Karpas-422 (cell line): ENCODE measurements around the gene CLEC1B. TPM values are rescaled to one million over a fixed set of nuclear protein-coding genes. Genes with fewer than 3 reads are reported as not detected.
"Not testable (repeated sequence)": the region's sequence is repeated elsewhere in the genome, so short reads cannot be mapped to it uniquely, and the experiment has no call there.

Source experiments
- DNase-seq: peaks from one replicate; pipeline ENCODE4 v3.0.0-alpha.2; 2015
- H2AFZ ChIP-seq: fragments of 200-600 bp; sonication (generic); 2 replicates; pipeline ENCODE4 v1.6.1; 2014; ENCODE audit warnings: antibody characterized with exemption, low read length, mixed read lengths
- H3K27ac ChIP-seq: fragments of 200-600 bp; sonication (generic); 2 replicates; pipeline ENCODE4 v1.5.1; 2014; ENCODE audit warnings: mild to moderate bottlenecking, low read length, moderate library complexity
- H3K27me3 ChIP-seq: fragments of 200-600 bp; sonication (generic); 2 replicates; pipeline ENCODE4 v1.6.1; 2014; ENCODE audit warnings: low read length, mixed read lengths
- H3K36me3 ChIP-seq: fragments of 200-600 bp; sonication (generic); 2 replicates; pipeline ENCODE4 v1.6.1; 2014; ENCODE audit warnings: low read length, mixed read lengths; ENCODE audit not compliant: insufficient read depth
- H3K4me1 ChIP-seq: fragments of 200-600 bp; sonication (generic); 2 replicates; pipeline ENCODE4 v1.6.1; 2014; ENCODE audit warnings: mild to moderate bottlenecking, low read length, mixed read lengths
- H3K4me2 ChIP-seq: fragments of 200-600 bp; sonication (generic); 2 replicates; pipeline ENCODE4 v1.6.1; 2014; ENCODE audit warnings: low read length, low read depth, mild to moderate bottlenecking; ENCODE audit not compliant: poor library complexity, severe bottlenecking
- H3K4me3 ChIP-seq: fragments of 200-600 bp; sonication (generic); 2 replicates; pipeline ENCODE4 v1.5.1; 2014; ENCODE audit warnings: mild to moderate bottlenecking, antibody characterized with exemption, low read length, mixed read lengths
- H3K79me2 ChIP-seq: fragments of 200-600 bp; sonication (generic); 2 replicates; pipeline ENCODE4 v1.6.1; 2014; ENCODE audit warnings: mild to moderate bottlenecking, low read length, mixed read lengths
- H3K9ac ChIP-seq: fragments of 200-600 bp; sonication (generic); 2 replicates; pipeline ENCODE4 v1.6.0; 2014; ENCODE audit warnings: low read length
- H3K9me2 ChIP-seq: fragments of 200-600 bp; sonication (generic), shearing (Covaris generic); replicated peaks from 2 replicates; pipeline ENCODE4 v1.6.0; 2014; ENCODE audit warnings: mild to moderate bottlenecking, low read length, moderate library complexity; ENCODE audit not compliant: insufficient read depth
- H3K9me3 ChIP-seq: fragments of 300-700, 200-600 bp; sonication (generic); 2 replicates; pipeline ENCODE4 v1.6.1; 2014; ENCODE audit warnings: low read length, mixed read lengths
- H4K20me1 ChIP-seq: fragments of 200-600 bp; sonication (generic); 2 replicates; pipeline ENCODE4 v1.6.1; 2014; ENCODE audit warnings: mild to moderate bottlenecking, antibody characterized with exemption, low read length, low read depth; ENCODE audit not compliant: insufficient read depth
- total RNA-seq: library from RNA; depleted of rRNA; stranded (reverse); fragments of >200 nt; shearing (Covaris generic); gene quantifications from 2 replicates; pipeline ENCODE4 v1.2.3, GENCODE V29; 2014; ENCODE audit warnings: low replicate concordance

CLEC1B gene
- total RNA-seq, 1 experiment from 2014 or later, result not detected

DNA sequence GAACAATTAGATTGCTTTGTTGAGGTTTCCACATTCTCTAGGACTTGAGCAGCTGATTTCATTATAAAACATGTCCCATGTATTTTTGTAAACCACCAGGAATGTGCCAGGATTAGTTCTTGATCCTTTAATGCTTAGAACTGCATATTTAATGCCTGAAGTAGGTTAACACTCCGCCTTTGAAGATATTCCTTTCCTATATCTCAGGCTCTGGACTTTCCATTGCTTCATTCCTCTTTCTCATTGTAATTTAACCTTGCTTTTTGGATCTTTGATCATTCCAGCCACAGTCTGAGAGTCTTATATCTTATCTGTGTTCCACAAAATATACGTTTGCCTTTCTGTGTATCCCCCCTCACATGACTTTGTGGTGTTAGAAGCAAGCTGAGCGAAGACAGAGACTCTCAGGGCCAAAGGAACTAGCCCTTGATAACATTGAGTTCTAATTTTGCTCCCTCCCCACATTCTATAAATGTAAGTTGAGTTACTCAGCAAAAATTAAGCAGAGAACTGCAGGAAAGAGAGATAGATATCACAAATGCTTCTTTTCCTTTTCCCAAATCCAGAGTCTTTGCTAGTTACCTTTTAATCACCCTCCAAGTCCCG lies 2.4 kb upstream of the CLEC1B start:
- DNase-seq, result no peak
- Histone ChIP-seq H3K9me2 (no peaks in the 10 kb centered on the region), H3K9me3 (no peaks in the 10 kb centered on the region), H3K27ac (no peak overlapping the region), H3K4me1 (no peaks in the 10 kb centered on the region), H3K9ac (no peak overlapping the region), H3K4me3 (no peak overlapping the region), H3K27me3 (no peaks in the 10 kb centered on the region), H2AFZ (no peak overlapping the region), H4K20me1 (no peaks in the 10 kb centered on the region), H3K36me3 (no peaks in the 10 kb centered on the region), H3K4me2 (no peak overlapping the region), H3K79me2 (no peaks in the 10 kb centered on the region)

DNA sequence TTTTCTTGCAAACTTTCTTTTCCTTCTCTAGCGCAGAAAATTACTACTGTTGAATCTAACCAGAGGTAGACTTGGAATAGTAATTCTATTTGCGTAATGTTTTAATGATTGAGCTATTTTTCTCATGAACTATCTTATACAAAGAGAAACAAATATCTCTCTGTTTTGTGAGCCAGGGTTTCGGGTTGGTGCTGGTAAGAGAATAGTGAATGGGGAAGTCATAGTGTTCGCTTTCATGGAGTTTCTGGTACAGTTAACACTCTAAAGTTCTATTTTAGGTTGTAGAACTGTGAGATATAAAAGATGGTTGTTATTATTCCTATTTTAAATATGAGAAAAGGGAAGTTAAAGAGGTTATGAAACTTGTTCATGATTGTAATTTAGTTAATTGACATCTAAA lies 6.6 kb downstream of the CLEC1B start:
- no peaks in the 10 kb centered on the region for H3K27me3 ChIP-seq
- no peak overlapping the region for H3K9ac ChIP-seq
- H2AFZ ChIP-seq, result no peak overlapping the region
- peak; percentile 42 for DNase-seq
- no peaks in the 10 kb centered on the region for H3K9me2 ChIP-seq
- no peaks in the 10 kb centered on the region for H4K20me1 ChIP-seq
- no peak overlapping the region for H3K27ac ChIP-seq
- H3K9me3 ChIP-seq, result no peaks in the 10 kb centered on the region
- H3K36me3 ChIP-seq, result no peaks in the 10 kb centered on the region
- H3K4me1 ChIP-seq, result peaks cover 8% of the 10 kb centered on the region
- no peak overlapping the region for H3K4me3 ChIP-seq
- H3K79me2 ChIP-seq, result no peaks in the 10 kb centered on the region
- no peak overlapping the region for H3K4me2 ChIP-seq

DNA sequence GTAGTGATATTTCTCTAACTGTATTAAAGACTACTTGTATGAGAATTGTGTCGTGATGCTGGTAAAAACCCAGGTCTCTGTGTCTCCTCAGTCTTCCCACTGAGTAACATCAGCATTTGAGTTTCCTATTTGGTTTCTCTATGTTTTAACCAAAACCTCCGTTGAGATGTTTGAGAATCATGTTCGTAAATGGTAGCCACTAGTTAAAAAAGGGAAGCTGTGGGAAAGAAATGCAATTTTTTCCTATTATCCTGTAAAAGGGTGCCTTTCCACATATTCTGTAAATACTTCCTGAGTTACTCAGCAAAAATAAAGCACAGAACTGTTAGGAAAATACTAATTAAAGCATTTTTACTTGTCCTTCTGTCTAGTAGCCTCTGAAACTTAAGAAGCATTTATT lies 7.0 kb downstream of the CLEC1B start:
- Histone ChIP-seq H3K4me1 (peaks cover 8% of the 10 kb centered on the region), H3K27me3 (no peaks in the 10 kb centered on the region), H3K9me3 (no peaks in the 10 kb centered on the region), H2AFZ (no peak overlapping the region), H4K20me1 (no peaks in the 10 kb centered on the region), H3K27ac (no peak overlapping the region), H3K79me2 (no peaks in the 10 kb centered on the region), H3K36me3 (no peaks in the 10 kb centered on the region), H3K4me3 (no peak overlapping the region), H3K9me2 (no peaks in the 10 kb centered on the region), H3K9ac (no peak overlapping the region), H3K4me2 (no peak overlapping the region)
- DNase-seq, result no peak

DNA sequence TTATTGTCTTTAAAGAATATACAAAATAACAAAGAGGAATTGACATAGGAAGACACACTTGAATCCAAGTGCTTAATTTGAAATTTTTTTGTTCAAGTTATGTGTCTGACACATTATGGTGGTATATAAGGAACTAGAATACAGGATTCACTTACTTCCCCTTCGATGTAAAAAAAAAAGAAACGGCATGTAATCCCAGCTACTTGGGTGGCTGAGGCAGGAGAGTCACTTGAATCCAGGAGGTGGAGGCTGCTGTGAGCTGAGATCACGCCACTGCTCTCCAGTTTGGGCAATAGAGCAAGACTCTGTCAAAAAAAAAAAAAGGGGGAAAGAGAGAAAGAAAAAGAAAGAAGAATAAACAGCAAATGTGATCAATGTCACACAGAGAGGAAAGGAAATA lies 18.8 kb downstream of the CLEC1B start:
- Histone ChIP-seq H3K9me3 (no peaks in the 10 kb centered on the region), H3K9ac (no peak overlapping the region), H3K4me3 (no peak overlapping the region), H2AFZ (no peak overlapping the region), H3K27ac (no peak overlapping the region), H3K9me2 (no peaks in the 10 kb centered on the region), H3K79me2 (no peaks in the 10 kb centered on the region), H3K27me3 (no peaks in the 10 kb centered on the region), H4K20me1 (no peaks in the 10 kb centered on the region), H3K4me2 (no peak overlapping the region), H3K36me3 (no peaks in the 10 kb centered on the region), H3K4me1 (no peaks in the 10 kb centered on the region)
- DNase-seq, result no peak

DNA sequence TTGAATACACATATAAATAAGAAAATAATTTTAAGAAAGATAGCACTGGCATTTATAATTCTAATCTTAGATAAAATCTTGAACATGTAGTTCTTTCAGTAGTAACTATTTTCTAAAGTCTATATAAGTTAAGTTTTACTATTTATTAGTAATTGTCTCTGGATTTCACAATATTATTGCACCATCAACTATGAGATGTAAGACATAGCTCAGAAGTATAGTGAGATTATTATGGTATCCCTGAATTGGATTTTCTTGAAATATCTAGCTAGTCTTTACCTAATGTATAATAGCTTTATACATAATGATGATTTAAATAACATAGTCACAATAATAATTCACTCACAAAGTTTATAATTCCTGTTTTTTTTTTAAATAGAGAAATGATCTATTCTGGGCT lies 21.0 kb downstream of the CLEC1B start:
- Histone ChIP-seq H3K27me3 (no peaks in the 10 kb centered on the region), H3K4me3 (no peak overlapping the region), H4K20me1 (no peaks in the 10 kb centered on the region), H3K36me3 (no peaks in the 10 kb centered on the region), H3K4me1 (no peaks in the 10 kb centered on the region), H3K27ac (no peak overlapping the region), H3K9me3 (no peaks in the 10 kb centered on the region), H3K79me2 (no peaks in the 10 kb centered on the region), H3K9ac (no peak overlapping the region), H3K9me2 (no peaks in the 10 kb centered on the region), H2AFZ (no peak overlapping the region), H3K4me2 (no peak overlapping the region)
- DNase-seq, result no peak

DNA sequence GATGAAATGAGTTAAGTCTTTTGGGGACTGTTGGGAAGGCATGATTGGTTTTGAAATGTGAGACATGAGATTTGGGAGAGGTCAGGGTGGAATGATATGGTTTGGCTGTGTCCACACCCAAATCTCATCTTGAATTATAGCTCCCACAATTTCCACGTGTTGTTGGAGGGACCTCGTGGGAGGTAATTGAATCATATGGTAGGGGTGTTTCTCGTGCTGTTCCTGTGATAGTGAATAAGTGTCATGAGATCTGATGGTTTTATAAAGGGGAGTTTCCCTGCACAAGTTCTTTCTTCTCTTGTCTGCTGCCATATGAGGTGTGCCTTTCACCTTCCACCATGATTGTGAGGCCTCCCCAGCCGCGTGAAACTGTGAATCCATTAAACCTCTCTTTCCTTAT lies 22.3 kb downstream of the CLEC1B start:
- not testable (repeated sequence) for H4K20me1 ChIP-seq, H3K4me3 ChIP-seq

DNA sequence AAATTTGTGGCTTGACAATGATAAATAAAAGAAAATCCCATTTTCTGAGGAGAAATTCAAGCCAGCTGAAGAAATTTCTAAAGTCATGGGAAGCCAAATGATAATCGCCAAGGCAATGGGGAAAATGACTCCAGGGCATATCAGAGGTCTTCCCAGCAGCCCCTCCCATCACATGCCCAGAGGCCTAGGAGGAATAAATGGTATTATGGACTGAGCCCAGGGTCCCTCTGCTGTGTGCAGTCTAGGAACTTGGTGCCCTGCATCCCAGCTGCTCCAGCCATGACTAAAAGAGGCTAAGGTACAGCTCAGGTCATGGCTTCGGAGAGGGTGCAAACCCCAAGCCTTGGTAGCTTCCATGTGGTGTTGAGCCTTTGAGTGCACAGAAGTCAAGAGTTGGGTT lies 23.3 kb downstream of the CLEC1B start:
- no peaks in the 10 kb centered on the region for H3K79me2 ChIP-seq

More for the DNA sequence above, 22.3 kb downstream of the CLEC1B start:
- H3K4me1 ChIP-seq, H3K27ac ChIP-seq, H3K79me2 ChIP-seq, H3K36me3 ChIP-seq, DNase-seq, H3K9me3 ChIP-seq, H3K9me2 ChIP-seq, H3K9ac ChIP-seq, H2AFZ ChIP-seq, H3K4me2 ChIP-seq, H3K27me3 ChIP-seq: not testable (repeated sequence)

DNA sequence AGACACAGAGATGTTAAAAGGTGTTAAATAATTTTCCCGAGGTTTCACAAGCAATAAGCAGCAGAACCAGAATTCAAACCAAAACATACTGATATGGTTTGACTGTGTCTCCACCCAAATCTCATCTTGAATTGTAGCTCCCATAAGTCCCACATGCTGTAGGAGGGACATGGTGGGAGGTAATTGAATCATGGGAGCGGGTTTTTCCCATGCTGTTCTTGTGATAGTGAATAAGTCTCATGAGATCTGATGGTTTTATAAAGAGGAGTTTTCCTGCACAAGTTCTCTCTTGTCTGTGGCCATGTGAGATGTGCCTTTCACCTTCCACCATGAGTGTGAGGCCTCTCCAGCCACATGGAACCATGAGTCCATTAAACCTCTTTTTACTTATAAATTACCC lies 24.2 kb downstream of the CLEC1B start:
- not testable (repeated sequence) for H3K27me3 ChIP-seq, H3K9ac ChIP-seq, H3K79me2 ChIP-seq, H3K27ac ChIP-seq, H3K4me3 ChIP-seq, H4K20me1 ChIP-seq, H3K9me2 ChIP-seq, H3K9me3 ChIP-seq, DNase-seq, H3K36me3 ChIP-seq, H2AFZ ChIP-seq, H3K4me1 ChIP-seq, H3K4me2 ChIP-seq

More for the DNA sequence above, 23.3 kb downstream of the CLEC1B start:
- Histone ChIP-seq H3K9me3 (no peaks in the 10 kb centered on the region), H3K4me2 (no peak overlapping the region), H3K4me1 (no peaks in the 10 kb centered on the region), H2AFZ (no peak overlapping the region), H3K9ac (no peak overlapping the region), H3K36me3 (no peaks in the 10 kb centered on the region), H3K9me2 (no peaks in the 10 kb centered on the region), H3K27me3 (no peaks in the 10 kb centered on the region), H3K27ac (no peak overlapping the region), H3K4me3 (no peak overlapping the region), H4K20me1 (no peaks in the 10 kb centered on the region)
- DNase-seq, result no peak

DNA sequence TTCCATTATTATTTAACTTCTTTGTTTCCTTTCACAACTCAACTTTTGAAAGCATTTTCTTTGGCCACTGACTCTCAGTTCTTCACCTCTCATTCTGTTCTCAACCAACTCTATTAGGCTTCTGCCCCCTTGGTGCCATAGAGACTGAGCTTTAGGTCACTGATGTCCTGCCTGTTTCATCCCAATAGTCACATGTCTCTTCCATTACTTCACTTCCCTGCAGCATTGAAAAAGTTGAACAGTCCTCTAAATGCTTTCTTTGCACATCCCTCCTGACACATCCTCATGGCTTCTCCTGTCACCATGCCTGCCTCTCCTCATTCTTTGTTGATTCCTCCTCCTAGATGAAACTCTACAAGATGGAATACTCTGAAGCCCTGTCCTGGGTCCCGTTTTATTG lies 25.0 kb downstream of the CLEC1B start:
- no peaks in the 10 kb centered on the region for H3K4me1 ChIP-seq
- H4K20me1 ChIP-seq, result no peaks in the 10 kb centered on the region
- no peak overlapping the region for H3K4me2 ChIP-seq
- H3K9me2 ChIP-seq, result no peaks in the 10 kb centered on the region
- H3K27ac ChIP-seq, result no peak overlapping the region
- H3K27me3 ChIP-seq, result no peaks in the 10 kb centered on the region
- no peaks in the 10 kb centered on the region for H3K36me3 ChIP-seq
- no peaks in the 10 kb centered on the region for H3K79me2 ChIP-seq
- no peak overlapping the region for H2AFZ ChIP-seq
- H3K9me3 ChIP-seq, result no peaks in the 10 kb centered on the region
- H3K4me3 ChIP-seq, result no peak overlapping the region
- no peak for DNase-seq
- no peak overlapping the region for H3K9ac ChIP-seq
